GM13977 (cell line): Measurements from ENCODE around the gene PNPLA3.

Experiments
- DNase-seq: peaks from one replicate; pipeline ENCODE4 v3.0.0; 2012; ENCODE audit warnings: low spot score
- in situ Hi-C: fragments of 300-500 bp; cut with MboI; formaldehyde crosslinking; loops from one replicate; pipeline ENCODE4 v1.12.0; 2022; ENCODE audit warnings: low sequenced_read_pairs, low pct_unique_long_range_greater_than_20kb, mixed read lengths, inconsistent platforms; ENCODE audit not compliant: unreplicated experiment
- TF ChIP-seq, protein P1 (sequence below): IDR thresholded peaks from 2 replicates; pipeline ENCODE4 v1.5.1; 2012; ENCODE audit warnings: mild to moderate bottlenecking, control low read depth; ENCODE audit not compliant: insufficient read depth; ENCODE audit errors: extremely low read depth, missing control alignments

The PNPLA3 gene

DNA sequence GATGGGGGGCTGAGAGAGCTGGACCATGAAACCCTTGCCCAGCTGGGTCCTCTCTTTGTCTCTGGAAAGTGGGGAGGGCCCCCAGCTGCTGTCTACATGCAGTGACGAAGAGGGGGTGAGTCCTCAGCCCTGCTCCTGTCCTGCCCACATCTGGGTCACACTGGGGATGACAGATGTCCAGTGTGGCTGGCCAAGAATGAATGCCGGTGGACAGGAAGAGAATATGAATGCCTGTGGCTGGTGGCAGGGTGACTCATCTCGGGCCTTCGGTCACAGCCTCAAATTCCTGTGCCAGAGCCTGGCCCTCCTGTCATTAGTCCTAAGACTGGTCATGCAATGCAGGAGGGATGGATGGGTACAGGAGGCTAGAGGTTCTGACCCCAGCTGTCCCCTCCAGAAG, 2.2 kb upstream of the PNPLA3 start:
- no peak for DNase-seq
- in situ Hi-C loops = no loop called here
- TF ChIP-seq, protein P1, sequence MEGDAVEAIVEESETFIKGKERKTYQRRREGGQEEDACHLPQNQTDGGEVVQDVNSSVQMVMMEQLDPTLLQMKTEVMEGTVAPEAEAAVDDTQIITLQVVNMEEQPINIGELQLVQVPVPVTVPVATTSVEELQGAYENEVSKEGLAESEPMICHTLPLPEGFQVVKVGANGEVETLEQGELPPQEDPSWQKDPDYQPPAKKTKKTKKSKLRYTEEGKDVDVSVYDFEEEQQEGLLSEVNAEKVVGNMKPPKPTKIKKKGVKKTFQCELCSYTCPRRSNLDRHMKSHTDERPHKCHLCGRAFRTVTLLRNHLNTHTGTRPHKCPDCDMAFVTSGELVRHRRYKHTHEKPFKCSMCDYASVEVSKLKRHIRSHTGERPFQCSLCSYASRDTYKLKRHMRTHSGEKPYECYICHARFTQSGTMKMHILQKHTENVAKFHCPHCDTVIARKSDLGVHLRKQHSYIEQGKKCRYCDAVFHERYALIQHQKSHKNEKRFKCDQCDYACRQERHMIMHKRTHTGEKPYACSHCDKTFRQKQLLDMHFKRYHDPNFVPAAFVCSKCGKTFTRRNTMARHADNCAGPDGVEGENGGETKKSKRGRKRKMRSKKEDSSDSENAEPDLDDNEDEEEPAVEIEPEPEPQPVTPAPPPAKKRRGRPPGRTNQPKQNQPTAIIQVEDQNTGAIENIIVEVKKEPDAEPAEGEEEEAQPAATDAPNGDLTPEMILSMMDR = no peak

DNA sequence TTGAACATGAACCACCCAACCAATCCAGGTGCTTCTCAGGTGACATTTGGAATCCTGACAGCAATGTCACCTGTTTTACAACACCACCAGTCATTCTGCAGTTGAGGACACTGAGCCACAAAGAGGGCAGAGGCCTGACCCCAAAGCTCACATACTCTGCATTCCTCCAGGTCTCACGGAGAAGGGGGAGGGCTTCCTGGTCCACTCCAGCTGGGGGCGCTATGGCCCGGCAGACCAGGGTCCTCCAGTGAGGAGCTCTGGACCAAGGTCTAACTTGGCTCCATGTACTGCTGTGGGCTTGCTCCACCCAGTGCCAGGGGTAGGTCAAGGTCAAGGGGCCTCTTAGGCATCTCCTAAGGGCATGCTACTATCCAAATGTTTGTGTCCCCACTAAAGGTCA, 1.5 kb upstream of the PNPLA3 start:
- TF ChIP-seq, protein P1 = no peak

DNA sequence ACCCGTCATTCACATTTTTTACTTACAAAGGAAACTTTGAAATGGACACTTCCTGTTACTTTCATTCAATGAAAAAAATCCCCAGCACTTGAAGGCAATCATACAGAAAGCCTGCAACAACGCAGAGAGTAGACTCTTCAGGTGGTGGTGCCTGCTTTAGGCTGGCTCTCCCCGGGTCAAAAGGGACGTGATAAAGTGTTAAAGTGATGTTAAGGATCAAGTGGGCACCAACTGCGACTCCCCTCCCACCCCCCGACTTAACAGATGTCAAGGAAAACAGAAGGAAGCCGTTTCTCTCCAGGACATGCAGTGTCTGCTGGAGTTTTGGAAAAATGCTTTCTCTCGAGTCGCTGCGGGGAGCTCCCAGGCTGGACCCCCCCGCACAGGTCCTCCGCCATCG, 414 bp upstream of the PNPLA3 start:
- DNase-seq = peak; percentile 72
- TF ChIP-seq, protein P1 = no peak

More for the DNA sequence above, 1.5 kb upstream of the PNPLA3 start:
- in situ Hi-C loops = no loop called here
- no peak for DNase-seq

DNA sequence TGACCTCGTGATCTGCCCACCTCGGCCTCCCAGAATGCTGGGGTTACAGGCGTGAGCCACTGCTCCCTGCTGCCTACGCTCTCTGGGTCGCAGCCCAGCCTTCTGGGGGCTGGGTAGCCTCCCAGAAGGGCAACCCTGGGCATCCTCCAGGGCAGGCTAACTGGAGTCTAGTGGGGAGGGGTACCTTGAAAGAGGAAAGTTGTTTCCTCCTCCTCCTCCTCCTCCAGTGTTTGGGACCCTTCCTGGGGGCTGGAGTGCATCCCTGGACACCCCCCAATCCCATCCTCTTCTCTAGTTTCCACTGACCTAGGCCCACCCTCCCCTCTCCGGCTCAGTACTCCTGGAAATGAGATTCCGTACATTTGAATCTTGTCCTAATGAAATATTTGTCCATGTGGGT, 1.3 kb downstream of the PNPLA3 start:
- DNase-seq = no peak
- in situ Hi-C loops = no loop called here
- TF ChIP-seq, protein P1 = no peak

More for the DNA sequence above, 414 bp upstream of the PNPLA3 start:
- in situ Hi-C loops = no loop called here

DNA sequence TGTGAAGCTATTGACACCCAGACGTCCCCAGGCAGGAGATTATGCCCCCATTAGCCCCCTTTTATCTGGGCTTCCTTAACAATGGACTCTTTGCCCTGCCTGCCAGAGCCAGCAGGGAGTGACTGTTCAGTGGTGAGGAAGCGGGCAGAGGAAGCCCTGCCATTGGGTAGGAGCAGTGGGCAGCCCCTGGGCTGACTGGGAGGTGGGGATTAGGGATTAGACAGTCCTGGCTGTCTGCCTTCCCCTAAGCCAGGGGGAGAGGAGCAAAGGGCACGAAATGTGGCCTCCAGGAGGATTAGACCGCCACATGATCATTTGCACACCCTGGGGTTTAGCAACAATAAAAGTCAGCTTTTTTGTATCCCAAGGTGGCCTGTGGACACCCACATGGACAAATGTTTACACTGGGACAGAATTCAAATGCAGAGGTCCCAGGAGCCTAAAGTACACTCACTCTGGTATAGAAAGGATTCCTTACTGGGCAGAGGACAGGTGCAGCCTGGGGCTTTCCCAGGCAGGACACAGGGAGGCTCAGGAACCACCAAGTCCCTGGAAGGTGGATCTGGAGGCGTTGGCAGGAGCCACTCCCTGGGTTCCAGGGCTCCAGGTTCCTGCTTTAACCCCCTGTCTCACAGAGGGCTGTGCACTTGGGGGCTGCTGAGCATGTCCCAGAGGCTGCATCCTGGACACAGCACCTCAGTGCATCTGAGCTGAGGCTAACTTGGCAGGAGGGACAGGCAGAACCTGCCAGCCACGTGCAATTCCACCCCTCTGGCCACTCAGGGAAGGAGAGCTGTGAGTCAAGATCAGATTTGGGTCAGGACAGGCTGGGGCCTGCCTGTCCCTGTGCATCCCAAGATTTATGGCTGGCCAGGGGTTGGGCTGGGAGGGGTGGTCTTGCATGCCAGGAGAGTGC, 2.1 kb downstream of the PNPLA3 start:
- in situ Hi-C loops = no loop called here
- no peak for DNase-seq
- TF ChIP-seq, protein P1 = no peak

DNA sequence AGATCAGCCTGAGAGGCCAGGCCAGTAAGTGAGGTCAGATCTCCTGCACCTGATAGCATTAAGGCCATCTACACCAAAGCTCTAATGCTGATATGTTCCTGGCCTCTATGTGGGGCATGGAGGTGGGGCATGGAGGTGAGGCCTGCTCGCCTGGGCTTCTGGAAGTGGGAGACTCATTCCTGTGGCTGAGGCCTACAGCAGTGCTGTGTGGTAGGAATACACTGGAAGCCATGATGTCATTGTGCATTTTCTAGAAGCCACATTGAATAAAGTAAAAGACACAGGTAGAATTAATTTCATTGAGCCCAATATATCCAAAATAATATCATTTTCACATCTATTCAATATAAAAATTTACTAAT, 2.7 kb downstream of the PNPLA3 start:
- TF ChIP-seq, protein P1 = no peak
- no peak for DNase-seq
- in situ Hi-C loops = no loop called here
